Activated CD8-positive, alpha-beta memory T cell treated with anti-CD3 and anti-CD28 coated beads, Interleukin-2, amount 50 U/mL, for 24 hours (primary cell): ENCODE data around the gene TSPAN12.
"Not testable (repeated sequence)": the region's sequence is repeated elsewhere in the genome, so short reads cannot be mapped to it uniquely, and the experiment has no call there.

Experiments used
- DNase-seq: peaks from one replicate; pipeline ENCODE4 v3.0.0-alpha.2; 2020; ENCODE audit errors: extremely low read depth

Gene TSPAN12, protein sequence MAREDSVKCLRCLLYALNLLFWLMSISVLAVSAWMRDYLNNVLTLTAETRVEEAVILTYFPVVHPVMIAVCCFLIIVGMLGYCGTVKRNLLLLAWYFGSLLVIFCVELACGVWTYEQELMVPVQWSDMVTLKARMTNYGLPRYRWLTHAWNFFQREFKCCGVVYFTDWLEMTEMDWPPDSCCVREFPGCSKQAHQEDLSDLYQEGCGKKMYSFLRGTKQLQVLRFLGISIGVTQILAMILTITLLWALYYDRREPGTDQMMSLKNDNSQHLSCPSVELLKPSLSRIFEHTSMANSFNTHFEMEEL

DNA sequence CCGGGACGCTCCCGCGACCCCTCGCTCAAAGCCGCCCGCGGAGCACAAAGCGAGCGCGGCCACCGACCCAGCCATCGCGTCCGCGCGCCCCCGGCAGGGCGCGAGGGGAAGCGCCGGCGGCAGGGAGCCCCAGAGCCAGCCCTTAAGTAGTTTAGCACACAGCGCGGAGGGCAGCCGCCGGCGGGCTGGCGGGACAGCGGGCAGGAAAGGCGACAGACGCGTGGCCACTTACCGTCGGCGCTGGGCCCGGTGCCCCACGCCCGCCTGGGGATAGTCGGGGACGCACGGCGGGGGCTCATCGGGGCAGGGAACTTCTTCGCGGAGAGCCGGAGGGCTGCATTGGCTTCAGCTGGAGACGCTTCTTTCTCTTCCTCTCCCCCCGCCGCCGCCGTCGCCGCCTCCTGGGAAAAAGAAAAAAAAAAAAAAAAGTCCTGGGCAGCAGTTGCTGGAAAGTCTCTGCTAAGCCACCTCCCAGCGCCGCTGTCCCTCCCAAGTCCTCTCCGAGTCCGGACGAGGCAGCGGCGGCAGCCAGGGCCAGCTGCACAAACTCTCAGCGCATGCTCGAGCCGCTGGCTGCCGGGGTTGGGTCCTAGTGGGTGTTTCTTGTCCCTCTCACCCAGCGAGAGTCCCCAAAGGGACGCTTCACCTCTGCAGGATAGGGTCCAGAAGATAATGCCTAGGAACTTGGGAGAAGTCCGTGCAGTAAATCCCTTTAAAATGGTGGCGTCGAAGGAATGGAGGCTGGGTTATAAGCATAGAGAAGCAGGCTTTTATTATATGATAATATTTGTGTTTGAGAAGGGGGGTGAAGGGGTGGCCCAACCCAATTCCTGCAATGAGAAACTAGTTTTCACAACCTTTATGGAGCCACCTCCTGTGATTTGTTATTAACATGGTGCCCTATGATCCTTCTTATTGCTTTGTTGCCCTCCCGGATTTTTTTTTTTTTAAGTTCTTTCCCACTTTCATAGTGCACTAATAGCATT, at the start of gene TSPAN12:
Gene TSPAN12 (minus strand): TSS at position 557 of the 986 bp plus-strand sequence. CDS start 1,381 bp downstream, outside the sequence.
- DNase-seq: no peak

DNA sequence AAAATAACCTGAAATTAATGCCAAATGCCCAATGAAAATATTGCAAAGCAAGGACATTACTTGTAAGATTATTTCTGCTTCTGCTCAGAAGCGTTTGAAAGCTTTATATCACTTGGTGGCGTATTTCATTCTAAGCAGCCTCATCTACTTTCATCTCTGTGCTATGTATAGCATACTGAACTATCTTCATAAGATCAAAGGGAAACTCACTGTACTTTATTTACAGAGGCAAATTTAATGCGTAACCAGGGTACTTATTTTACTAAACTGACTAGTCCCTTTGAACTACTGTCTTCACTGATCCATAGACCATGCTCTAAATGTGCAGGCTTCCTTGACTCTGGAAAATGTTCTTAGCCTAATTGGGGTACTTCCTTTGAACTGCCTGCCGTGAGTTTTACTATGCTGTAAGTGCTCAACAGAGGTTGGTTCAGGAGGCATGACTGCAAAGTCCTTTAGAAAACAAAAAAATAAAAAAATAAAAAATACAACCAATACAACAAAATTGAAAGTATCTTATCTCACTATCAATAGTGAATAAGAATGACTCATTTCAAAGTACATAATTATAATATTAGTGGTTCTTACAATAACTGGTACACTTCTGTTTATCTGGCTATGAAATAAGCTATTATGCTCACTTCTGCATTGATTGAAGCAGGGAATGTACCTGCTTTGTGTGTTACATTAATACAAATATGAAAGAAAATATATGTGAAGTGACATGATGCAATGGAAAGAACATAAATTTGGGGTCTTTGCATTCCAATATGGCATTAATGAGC, 41.0 kb upstream of the TSPAN12 start:
- DNase-seq: no peak

- not testable (repeated sequence) for DNase-seq
These were observed 37.3 kb upstream of the TSPAN12 start for GRCh38 chr7:120895253-120895652.

GRCh38 chr7:120885602-120886001, 27.7 kb upstream of the TSPAN12 start:
- not testable (repeated sequence) for DNase-seq

DNA sequence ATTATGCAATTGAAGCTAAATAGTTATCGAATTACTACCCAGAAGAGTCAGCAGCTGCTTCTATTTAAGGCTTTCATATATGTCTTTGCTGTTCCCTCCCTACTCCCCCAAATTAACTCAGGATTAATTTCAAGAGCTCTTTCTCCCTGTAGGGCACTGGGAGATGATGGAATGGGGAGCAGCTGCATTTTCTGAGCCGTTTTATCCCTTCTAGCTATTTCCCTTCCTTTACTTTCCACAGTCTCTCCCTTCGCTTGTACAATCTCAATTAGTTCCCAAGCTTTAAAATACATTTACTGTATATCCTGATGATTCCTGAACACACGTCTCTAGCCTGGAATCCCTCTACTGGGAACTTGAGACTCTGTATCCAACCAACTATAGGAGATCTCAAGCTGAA, 19.8 kb upstream of the TSPAN12 start:
- no peak for DNase-seq

DNA sequence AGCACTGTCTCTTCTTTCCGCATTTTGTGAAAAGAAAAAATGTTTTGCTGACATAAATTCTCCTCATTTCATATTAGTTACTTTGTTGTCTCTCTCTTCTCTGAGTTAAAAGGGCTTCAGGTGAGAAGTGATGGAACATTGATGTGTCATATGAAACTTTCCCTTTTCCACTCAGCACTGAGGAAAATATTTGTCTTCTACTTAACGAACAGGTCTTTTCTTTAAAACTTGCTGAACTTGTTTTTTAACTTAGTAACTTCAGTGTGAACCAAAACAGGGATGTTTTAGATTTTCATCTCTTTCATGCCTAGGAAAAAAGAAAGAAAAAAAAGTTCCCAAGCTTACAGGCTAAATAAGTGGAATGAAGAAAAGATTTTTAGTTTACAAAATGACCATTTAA, 19.0 kb upstream of the TSPAN12 start:
- no peak for DNase-seq

GRCh38 chr7:120874722-120875121, 16.8 kb upstream of the TSPAN12 start:
- DNase-seq: no peak

- no peak for DNase-seq
These were observed 16.1 kb upstream of the TSPAN12 start for GRCh38 chr7:120874016-120874415.

- DNase-seq: no peak
These were observed 15.5 kb upstream of the TSPAN12 start for GRCh38 chr7:120873401-120873800.

GRCh38 chr7:120869700-120870099, 11.8 kb upstream of the TSPAN12 start:
- DNase-seq: no peak

DNA sequence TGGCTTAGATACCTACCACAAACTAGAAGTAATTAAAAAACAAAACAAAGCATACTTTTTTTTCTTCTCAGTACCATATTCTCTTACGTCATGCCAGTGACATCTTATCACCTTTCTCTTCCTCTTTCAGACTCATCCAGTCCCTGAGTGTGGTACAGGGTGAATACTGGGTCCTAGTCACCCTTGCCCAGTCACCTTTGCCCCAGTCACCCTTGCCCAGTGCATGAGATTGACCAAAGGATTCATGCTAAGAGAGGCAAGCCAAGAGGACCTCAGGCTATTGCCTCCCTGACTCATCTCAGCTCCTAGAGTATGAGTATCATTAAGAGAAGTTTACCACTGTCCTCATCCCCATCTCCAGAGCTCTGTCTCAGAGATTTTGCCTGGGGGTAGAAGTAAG, 10.0 kb upstream of the TSPAN12 start:
- no peak for DNase-seq

DNA sequence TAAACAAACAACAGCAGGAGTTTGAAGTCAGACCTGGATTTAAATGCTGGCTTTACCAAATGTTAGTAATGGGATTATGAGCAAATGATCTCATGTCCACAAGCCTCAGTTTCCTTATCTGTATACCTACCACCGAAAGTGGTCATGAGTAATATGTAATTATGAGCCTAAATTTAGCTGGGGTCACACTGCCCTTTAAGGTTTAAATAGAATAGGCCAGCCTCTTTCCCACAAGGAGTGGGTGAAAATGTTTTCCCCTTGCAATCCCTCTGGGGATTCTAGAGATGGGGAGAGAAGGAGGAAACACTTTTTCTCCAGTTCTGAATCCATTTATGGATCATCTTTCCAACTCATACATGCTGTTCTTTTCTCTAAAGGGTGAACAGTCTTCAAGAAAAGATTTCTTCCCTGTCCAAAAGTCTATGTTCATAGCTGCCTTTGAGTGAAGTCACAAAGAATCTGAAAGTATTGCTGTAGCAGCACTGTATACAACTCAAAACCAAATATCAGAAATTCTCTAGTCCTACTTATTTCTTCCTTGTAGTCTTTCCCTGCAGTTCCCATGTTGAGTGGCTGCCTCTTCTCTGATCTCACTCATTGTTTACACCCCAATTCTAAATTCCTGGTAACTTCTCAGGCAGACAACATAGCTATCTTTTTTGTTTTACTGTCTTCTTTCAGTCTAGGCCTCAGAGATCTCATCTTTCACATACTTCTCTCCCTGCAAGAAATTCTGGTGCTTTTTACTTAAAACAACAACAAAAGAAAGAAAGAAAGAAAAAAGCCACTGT, 7.4 kb upstream of the TSPAN12 start:
- DNase-seq: no peak

GRCh38 chr7:120864141-120864900, 6.4 kb upstream of the TSPAN12 start:
- no peak for DNase-seq

DNA sequence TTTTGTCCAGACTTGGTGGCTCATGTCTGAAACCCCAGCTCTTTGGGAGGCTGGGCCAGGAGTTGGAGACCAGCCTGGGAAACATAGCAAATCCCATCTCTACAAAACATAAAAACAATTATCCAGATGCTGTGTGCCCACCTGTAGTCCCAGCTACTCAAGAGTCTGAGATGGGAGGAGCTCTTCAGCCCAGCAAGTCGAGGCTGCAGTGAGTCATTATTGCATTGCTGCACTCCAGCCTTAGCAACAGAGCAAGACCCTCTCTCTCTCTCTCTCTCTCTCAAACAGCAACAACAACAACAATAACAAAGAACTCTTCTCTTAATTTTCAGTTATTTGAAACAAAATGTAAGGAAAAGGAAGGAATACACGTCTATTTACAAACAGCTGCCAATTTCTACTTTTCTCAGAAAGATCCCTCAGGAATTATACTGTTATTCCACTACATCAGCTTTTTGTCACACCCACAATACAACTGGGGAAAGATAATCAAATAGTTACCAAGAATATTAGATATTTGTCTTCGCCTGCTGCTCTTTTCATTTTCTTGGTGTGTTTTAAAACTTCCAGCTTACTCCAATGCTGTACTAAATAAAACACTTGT, 5.1 kb upstream of the TSPAN12 start:
- DNase-seq: no peak

DNA sequence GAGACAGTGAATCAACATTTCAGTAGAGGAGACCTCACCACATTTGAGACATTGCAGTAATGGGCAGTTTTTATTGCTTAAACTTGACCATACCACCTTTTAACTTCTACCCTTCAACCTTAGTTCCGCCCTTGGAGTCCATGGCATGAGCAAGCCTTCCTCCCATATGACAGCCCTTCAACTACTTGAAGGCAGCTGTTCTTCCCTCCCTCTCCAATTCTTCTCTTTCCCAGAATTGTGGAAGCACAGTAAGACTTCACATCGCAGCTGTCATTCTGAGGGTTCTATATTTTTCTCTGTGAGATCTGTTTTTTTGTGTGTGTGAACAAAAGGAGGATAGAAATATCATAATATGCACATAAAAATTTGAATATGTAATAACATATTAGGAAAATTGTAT, 2.2 kb upstream of the TSPAN12 start:
- no peak for DNase-seq

DNA sequence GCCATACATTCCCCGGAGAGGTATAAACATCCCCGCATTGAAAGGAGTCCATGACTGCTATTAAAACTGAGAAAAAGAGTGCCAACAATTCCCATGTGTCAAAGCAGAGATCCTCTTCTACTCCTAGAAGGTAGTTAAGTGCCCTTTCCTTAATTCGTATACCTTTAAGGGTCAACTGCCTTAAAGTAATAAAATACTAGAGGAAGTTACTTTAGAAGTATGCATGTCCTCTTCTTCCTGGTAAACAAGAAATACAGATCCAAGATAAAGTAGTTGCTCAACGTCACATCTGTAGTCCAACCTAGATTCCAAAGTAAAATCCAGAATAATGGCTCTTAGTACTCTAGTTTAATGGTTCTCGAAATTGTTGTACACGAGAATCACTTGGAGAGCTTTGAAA, 1.5 kb upstream of the TSPAN12 start:
- DNase-seq: no peak

DNA sequence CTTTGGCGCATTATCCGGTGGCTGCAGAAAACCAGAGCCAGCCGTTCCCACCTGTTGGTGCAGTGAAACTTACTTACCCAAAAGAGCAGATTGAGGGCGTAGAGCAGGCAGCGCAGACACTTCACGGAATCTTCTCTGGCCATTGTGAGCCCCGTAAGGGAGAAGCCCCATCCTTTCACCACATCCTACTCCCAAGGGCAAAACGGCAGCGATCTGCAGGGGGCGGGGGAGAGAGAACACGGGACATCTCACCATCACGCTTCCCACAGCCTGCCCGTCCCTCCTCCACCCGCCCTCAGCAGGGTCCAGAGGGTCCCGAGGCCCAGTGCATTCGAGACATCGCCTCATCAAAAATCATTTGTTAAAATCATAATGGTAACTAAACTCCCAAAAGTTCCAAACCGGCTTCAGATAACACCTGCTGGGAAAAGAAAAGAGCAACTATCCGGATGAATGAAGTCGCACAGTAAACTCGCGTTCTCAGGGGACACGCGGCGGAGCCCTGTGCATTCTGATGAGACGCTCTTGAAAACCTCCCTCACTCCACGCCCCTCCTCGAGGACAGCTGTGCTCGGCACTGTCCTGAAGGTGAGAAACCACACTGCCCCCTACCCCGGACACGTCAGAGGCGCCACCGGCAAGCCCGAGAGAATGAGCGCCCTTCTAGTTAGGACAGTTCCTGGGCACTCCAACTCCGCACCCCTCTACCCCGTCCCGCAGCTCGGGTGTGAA, 1.2 kb downstream of the TSPAN12 start:
- no peak for DNase-seq

- DNase-seq: no peak
These were observed 1.7 kb downstream of the TSPAN12 start for GRCh38 chr7:120856198-120856597.

- no peak for DNase-seq
These were observed 5.2 kb downstream of the TSPAN12 start for GRCh38 chr7:120852700-120853099.
